WTC11 (cell line): Measurements from ENCODE around the gene TBL1Y. TPM values are rescaled to one million over a fixed set of nuclear protein-coding genes. Genes with fewer than 3 reads are reported as not detected.
"Not testable (repeated sequence)": the region's sequence is repeated elsewhere in the genome, so short reads cannot be mapped to it uniquely, and the experiment has no call there.

ENCODE experiments used
- ATAC-seq: fragments of 200-7000 bp; cut with Tn5 transposase; 2 replicates; pipeline ENCODE4 v1.10.0; 2021; ENCODE audit warnings: mild to moderate bottlenecking, moderate library complexity
- CTCF ChIA-PET: fragments of 300-600 bp; sonication (Branson Sonifier 250); formaldehyde crosslinking; loops from one replicate; lab custom pipeline; 2021; ENCODE audit warnings: antibody characterized with exemption; lab: Charles Lee
- POLR2A ChIA-PET: fragments of 350-600 bp; sonication (Branson Sonifier 250); formaldehyde crosslinking; loops from one replicate; lab custom pipeline; 2021; ENCODE audit warnings: antibody characterized with exemption; lab: Charles Lee
- DNase-seq: peaks from one replicate; pipeline ENCODE4 v3.0.0; 2021; ENCODE audit warnings: low spot score
- H3K27ac Mint-ChIP-seq: 2 replicates; pipeline ENCODE4 v1.8.0; 2021; ENCODE audit warnings: mixed read lengths
- H3K27me3 Mint-ChIP-seq: 2 replicates; pipeline ENCODE4 v1.8.0; 2021; ENCODE audit warnings: low read depth, mild to moderate bottlenecking, moderate library complexity, mixed read lengths
- H3K36me3 Mint-ChIP-seq: 2 replicates; pipeline ENCODE4 v1.8.0; 2021; ENCODE audit warnings: mixed read lengths
- H3K4me1 Mint-ChIP-seq: 2 replicates; pipeline ENCODE4 v1.8.0; 2022; ENCODE audit warnings: mixed read lengths
- H3K4me3 Mint-ChIP-seq: 2 replicates; pipeline ENCODE4 v1.8.0; 2021; ENCODE audit warnings: mild to moderate bottlenecking, moderate library complexity, mixed read lengths
- H3K9me3 Mint-ChIP-seq: 2 replicates; pipeline ENCODE4 v1.8.0; 2021; ENCODE audit warnings: mixed read lengths
- FOXP4 ChIP-seq: sonication (generic); formaldehyde crosslinking; IDR thresholded peaks from 2 replicates; pipeline ENCODE4 v1.8.0; 2022; ENCODE audit warnings: mild to moderate bottlenecking, missing genetic modification reagents
- HMGXB4 ChIP-seq: sonication (generic); formaldehyde crosslinking; IDR thresholded peaks from 2 replicates; pipeline ENCODE4 v1.8.1; 2023; ENCODE audit warnings: mild to moderate bottlenecking, moderate library complexity, missing genetic modification reagents
- IRF2 ChIP-seq: sonication (generic); formaldehyde crosslinking; IDR thresholded peaks from 2 replicates; pipeline ENCODE4 v1.8.0; 2022; ENCODE audit warnings: low read depth, missing genetic modification reagents, borderline replicate concordance
- NFE2L1 ChIP-seq: sonication (generic); formaldehyde crosslinking; IDR thresholded peaks from 2 replicates; pipeline ENCODE4 v1.8.1; 2023; ENCODE audit warnings: missing genetic modification reagents
- NFYB ChIP-seq: sonication (generic); formaldehyde crosslinking; conservative IDR thresholded peaks from 2 replicates; pipeline ENCODE4 v1.8.0; 2022; ENCODE audit warnings: low read depth, missing genetic modification reagents
- NR1H2 ChIP-seq: sonication (generic); formaldehyde crosslinking; IDR thresholded peaks from 2 replicates; pipeline ENCODE4 v1.9.0; 2021; ENCODE audit warnings: mild to moderate bottlenecking, moderate library complexity, missing genetic modification reagents
- PRRX2 ChIP-seq: fragments of 250-450 bp; sonication (Bioruptor Pico); IDR thresholded peaks from 2 replicates; pipeline ENCODE4 v1.8.0; 2021; ENCODE audit warnings: mild to moderate bottlenecking
- RELA ChIP-seq: sonication (generic); formaldehyde crosslinking; IDR thresholded peaks from 2 replicates; pipeline ENCODE4 v1.8.1; 2022; ENCODE audit warnings: missing genetic modification reagents, mild to moderate bottlenecking, borderline replicate concordance
- RORB ChIP-seq: fragments of 250-450 bp; sonication (Bioruptor Pico); IDR thresholded peaks from 2 replicates; pipeline ENCODE4 v1.9.0; 2021; ENCODE audit warnings: mild to moderate bottlenecking
- SMAD3 ChIP-seq: sonication (generic); formaldehyde crosslinking; IDR thresholded peaks from 2 replicates; pipeline ENCODE4 v1.8.0; 2022; ENCODE audit warnings: missing genetic modification reagents, mild to moderate bottlenecking, borderline replicate concordance
- STAT6 ChIP-seq: sonication (generic); formaldehyde crosslinking; conservative IDR thresholded peaks from 2 replicates; pipeline ENCODE4 v1.8.1; 2023; ENCODE audit warnings: mild to moderate bottlenecking, low read depth, missing genetic modification reagents, moderate library complexity
- ZBTB21 ChIP-seq: sonication (generic); formaldehyde crosslinking; IDR thresholded peaks from 2 replicates; pipeline ENCODE4 v1.8.1; 2023; ENCODE audit warnings: mild to moderate bottlenecking, missing genetic modification reagents, borderline replicate concordance
- ZMAT4 ChIP-seq: fragments of 250-450 bp; sonication (Bioruptor Pico); IDR thresholded peaks from 2 replicates; pipeline ENCODE4 v1.9.0; 2021; ENCODE audit warnings: mild to moderate bottlenecking
- ZNF138 ChIP-seq: sonication (generic); formaldehyde crosslinking; conservative IDR thresholded peaks from 2 replicates; pipeline ENCODE4 v1.8.1; 2022; ENCODE audit warnings: mild to moderate bottlenecking, moderate library complexity, missing genetic modification reagents
- ZNF219 ChIP-seq: sonication (generic); formaldehyde crosslinking; IDR thresholded peaks from 2 replicates; pipeline ENCODE4 v1.8.0; 2023; ENCODE audit warnings: missing genetic modification reagents, mild to moderate bottlenecking, borderline replicate concordance
- ZNF263 ChIP-seq: sonication (generic); formaldehyde crosslinking; IDR thresholded peaks from 2 replicates; pipeline ENCODE4 v1.8.1; 2022; ENCODE audit warnings: low read depth, mild to moderate bottlenecking, moderate library complexity, missing genetic modification reagents
- ZNF396 ChIP-seq: fragments of 250-450 bp; sonication (Bioruptor Pico); IDR thresholded peaks from 2 replicates; pipeline ENCODE4 v1.8.0; 2021; ENCODE audit warnings: mild to moderate bottlenecking, moderate library complexity, borderline replicate concordance
- ZNF671 ChIP-seq: fragments of 250-450 bp; sonication (Bioruptor Pico); IDR thresholded peaks from 2 replicates; pipeline ENCODE4 v1.8.0; 2021; ENCODE audit warnings: mild to moderate bottlenecking
- total RNA-seq: library from RNA; stranded (reverse); gene quantifications from 3 replicates; pipeline ENCODE4 v1.2.3, GENCODE V29; 2021
- TF ChIP-seq, protein P1 (sequence below): sonication (generic); formaldehyde crosslinking; IDR thresholded peaks from 2 replicates; pipeline ENCODE4 v1.8.1; 2023; ENCODE audit warnings: mild to moderate bottlenecking, missing genetic modification reagents, moderate library complexity
- TF ChIP-seq, protein P2 (sequence below): fragments of 250-450 bp; sonication (Bioruptor Pico); IDR thresholded peaks from 2 replicates; pipeline ENCODE4 v1.9.0; 2021; ENCODE audit warnings: mild to moderate bottlenecking

TBL1Y gene
- total RNA-seq, 1 experiment from 2014 or later, result not detected

DNA sequence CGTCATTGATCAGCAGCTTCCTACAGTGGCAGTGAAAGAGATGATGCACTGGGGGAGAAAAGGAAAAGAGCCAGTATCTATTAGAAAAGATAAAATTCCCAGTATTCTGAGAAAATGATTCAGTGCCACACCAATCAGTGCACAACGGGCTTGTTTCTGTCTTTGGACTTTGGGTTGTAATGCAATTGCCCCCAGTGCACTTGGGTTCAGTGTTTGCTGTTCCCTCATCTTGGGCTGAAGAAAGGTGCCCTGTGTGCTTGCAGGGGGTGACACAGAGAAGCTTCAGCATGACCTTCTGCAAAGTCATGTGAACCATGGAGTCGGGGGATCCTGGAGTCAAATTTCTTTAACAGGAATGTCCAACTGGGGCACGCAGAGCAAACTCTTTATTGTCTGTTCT is 131.5 kb downstream of the TBL1Y start:
- Mint-ChIP-seq H3K36me3 (no peaks in the 10 kb centered on the region), H3K4me1 (no peaks in the 10 kb centered on the region), H3K4me3 (no peak overlapping the region), H3K27ac (no peak overlapping the region), H3K9me3 (no peaks in the 10 kb centered on the region), H3K27me3 (no peaks in the 10 kb centered on the region)
- POLR2A ChIA-PET, result no interaction called here
- no peak for ATAC-seq
- CTCF ChIA-PET, result no interaction called here
- no peak for DNase-seq
- no peak for TF ChIP-seq ZNF263 (CRISPR knock-in tag)
- TF ChIP-seq ZNF138 (CRISPR knock-in tag), result no peak
- no peak for TF ChIP-seq ZBTB21 (CRISPR knock-in tag)
- TF ChIP-seq, protein P1, sequence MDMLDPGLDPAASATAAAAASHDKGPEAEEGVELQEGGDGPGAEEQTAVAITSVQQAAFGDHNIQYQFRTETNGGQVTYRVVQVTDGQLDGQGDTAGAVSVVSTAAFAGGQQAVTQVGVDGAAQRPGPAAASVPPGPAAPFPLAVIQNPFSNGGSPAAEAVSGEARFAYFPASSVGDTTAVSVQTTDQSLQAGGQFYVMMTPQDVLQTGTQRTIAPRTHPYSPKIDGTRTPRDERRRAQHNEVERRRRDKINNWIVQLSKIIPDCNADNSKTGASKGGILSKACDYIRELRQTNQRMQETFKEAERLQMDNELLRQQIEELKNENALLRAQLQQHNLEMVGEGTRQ (CRISPR knock-in tag), result no peak

DNA sequence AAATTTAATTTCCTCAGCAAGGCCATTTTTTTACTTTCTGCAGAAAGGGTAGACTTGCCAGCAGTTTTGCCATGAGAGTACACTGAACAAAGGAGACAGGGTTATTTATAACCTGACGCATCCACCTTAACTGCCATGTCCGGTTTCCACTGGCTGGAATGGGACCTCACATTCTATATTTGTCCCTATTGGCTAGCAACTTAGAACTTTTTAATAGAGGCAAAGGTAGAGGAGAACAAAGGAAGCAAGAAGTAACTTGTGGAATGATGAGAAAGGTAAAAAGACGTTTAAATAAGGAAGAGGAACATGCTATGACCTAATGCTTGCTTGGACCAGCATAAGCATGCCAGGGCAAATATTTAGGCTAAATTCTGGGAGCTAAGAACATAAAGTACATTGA is 142.0 kb downstream of the TBL1Y start:
- POLR2A ChIA-PET, H3K36me3 Mint-ChIP-seq: not testable (repeated sequence)

GRCh38 chrY:7056886-7057285 is 146.4 kb downstream of the TBL1Y start:
- H3K36me3 Mint-ChIP-seq, result no peaks in the 10 kb centered on the region
- H3K4me1 Mint-ChIP-seq, result no peaks in the 10 kb centered on the region
- CTCF ChIA-PET, result no interaction called here
- no peaks in the 10 kb centered on the region for H3K27me3 Mint-ChIP-seq
- H3K9me3 Mint-ChIP-seq, result no peaks in the 10 kb centered on the region
- H3K4me3 Mint-ChIP-seq, result no peak overlapping the region
- ATAC-seq (no peak), DNase-seq (no peak)
- no peak for TF ChIP-seq ZNF219
- TF ChIP-seq SMAD3 (CRISPR knock-in tag), result no peak
- TF ChIP-seq IRF2 (CRISPR knock-in tag), result no peak
- no peak for TF ChIP-seq RELA (CRISPR knock-in tag)
- no peak for TF ChIP-seq NR1H2 (CRISPR knock-in tag)
- no peak for TF ChIP-seq STAT6
- TF ChIP-seq, protein P2, sequence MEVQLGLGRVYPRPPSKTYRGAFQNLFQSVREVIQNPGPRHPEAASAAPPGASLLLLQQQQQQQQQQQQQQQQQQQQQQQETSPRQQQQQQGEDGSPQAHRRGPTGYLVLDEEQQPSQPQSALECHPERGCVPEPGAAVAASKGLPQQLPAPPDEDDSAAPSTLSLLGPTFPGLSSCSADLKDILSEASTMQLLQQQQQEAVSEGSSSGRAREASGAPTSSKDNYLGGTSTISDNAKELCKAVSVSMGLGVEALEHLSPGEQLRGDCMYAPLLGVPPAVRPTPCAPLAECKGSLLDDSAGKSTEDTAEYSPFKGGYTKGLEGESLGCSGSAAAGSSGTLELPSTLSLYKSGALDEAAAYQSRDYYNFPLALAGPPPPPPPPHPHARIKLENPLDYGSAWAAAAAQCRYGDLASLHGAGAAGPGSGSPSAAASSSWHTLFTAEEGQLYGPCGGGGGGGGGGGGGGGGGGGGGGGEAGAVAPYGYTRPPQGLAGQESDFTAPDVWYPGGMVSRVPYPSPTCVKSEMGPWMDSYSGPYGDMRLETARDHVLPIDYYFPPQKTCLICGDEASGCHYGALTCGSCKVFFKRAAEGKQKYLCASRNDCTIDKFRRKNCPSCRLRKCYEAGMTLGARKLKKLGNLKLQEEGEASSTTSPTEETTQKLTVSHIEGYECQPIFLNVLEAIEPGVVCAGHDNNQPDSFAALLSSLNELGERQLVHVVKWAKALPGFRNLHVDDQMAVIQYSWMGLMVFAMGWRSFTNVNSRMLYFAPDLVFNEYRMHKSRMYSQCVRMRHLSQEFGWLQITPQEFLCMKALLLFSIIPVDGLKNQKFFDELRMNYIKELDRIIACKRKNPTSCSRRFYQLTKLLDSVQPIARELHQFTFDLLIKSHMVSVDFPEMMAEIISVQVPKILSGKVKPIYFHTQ (CRISPR knock-in tag), result no peak
- TF ChIP-seq FOXP4, result no peak
- no peak for TF ChIP-seq ZNF396 (CRISPR knock-in tag)
- TF ChIP-seq PRRX2 (CRISPR knock-in tag), result no peak
- no peak for TF ChIP-seq NFE2L1 (CRISPR knock-in tag)
- no peak for TF ChIP-seq ZNF671 (CRISPR knock-in tag)
- no peak for TF ChIP-seq HMGXB4
- TF ChIP-seq ZMAT4, result no peak
- no peak for TF ChIP-seq RORB (CRISPR knock-in tag)
- TF ChIP-seq NFYB, result no peak
- no peak overlapping the region for H3K27ac Mint-ChIP-seq
- POLR2A ChIA-PET, result no interaction called here

More for the DNA sequence above, 142.0 kb downstream of the TBL1Y start:
- CTCF ChIA-PET, H3K9me3 Mint-ChIP-seq, H3K4me3 Mint-ChIP-seq, ATAC-seq, H3K27ac Mint-ChIP-seq, H3K27me3 Mint-ChIP-seq, DNase-seq, H3K4me1 Mint-ChIP-seq: not testable (repeated sequence)
